A673 (cell line): ENCODE measurements around the gene PNLDC1. TPM values are rescaled to one million over a fixed set of nuclear protein-coding genes. Genes with fewer than 3 reads are reported as not detected.
A peak's percentile ranks its signal among the peaks of the same experiment; 100 is the strongest.
"Not testable (repeated sequence)": the region's sequence is repeated elsewhere in the genome, so short reads cannot be mapped to it uniquely, and the experiment has no call there.

ENCODE experiments used
- BruUV-seq: library from RNA; stranded (reverse); fragments of 400-500 nt; replicated peaks from 2 replicates; lab custom pipeline; 2021; lab: Mats Ljungman, UMichigan
- CTCF ChIA-PET: fragments of 300-600 bp; sonication (Branson Sonifier 250); formaldehyde crosslinking; loops from one replicate; lab custom pipeline; 2022; ENCODE audit warnings: antibody characterized with exemption; lab: Charles Lee
- POLR2A ChIA-PET: fragments of 300-600 bp; sonication (Branson Sonifier 250); formaldehyde crosslinking; loops from one replicate; lab custom pipeline; 2022; ENCODE audit warnings: antibody characterized with exemption; ENCODE audit not compliant: low non-redundant PET; lab: Charles Lee
- DNase-seq: peaks from one replicate; pipeline ENCODE4 v3.0.0-alpha.2; 2015; ENCODE audit warnings: low spot score
- H3K27ac ChIP-seq: fragments of 200-600 bp; sonication (generic); 2 replicates; pipeline ENCODE4 v1.5.1; 2016; ENCODE audit warnings: mixed run types, low read depth, mild to moderate bottlenecking, mixed read lengths, antibody characterized with exemption, low read length; ENCODE audit not compliant: poor library complexity, severe bottlenecking
- H3K27me3 ChIP-seq: fragments of 200-600 bp; sonication (generic); replicated peaks from 2 replicates; pipeline ENCODE4 v1.6.1; 2017; ENCODE audit warnings: mixed run types, low read depth, mild to moderate bottlenecking, mixed read lengths, antibody characterized with exemption, low read length; ENCODE audit not compliant: insufficient read depth, poor library complexity
- H3K36me3 ChIP-seq: fragments of 200-600 bp; sonication (generic); 2 replicates; pipeline ENCODE4 v1.6.1; 2016; ENCODE audit warnings: mixed run types, mild to moderate bottlenecking, mixed read lengths, antibody characterized with exemption, low read length; ENCODE audit not compliant: insufficient read depth, poor library complexity, severe bottlenecking
- H3K4me1 ChIP-seq: fragments of 200-600 bp; sonication (generic); 2 replicates; pipeline ENCODE4 v1.6.1; 2017; ENCODE audit warnings: mixed run types, mild to moderate bottlenecking, mixed read lengths, antibody characterized with exemption, low read length; ENCODE audit not compliant: insufficient read depth, poor library complexity, severe bottlenecking
- H3K4me3 ChIP-seq: fragments of 200-600 bp; sonication (generic); 2 replicates; pipeline ENCODE4 v1.5.1; 2016; ENCODE audit warnings: low read depth, mixed run types, mild to moderate bottlenecking, mixed read lengths, low read length; ENCODE audit not compliant: poor library complexity, severe bottlenecking
- H3K9me3 ChIP-seq: fragments of 200-600 bp; sonication (generic); 2 replicates; pipeline ENCODE4 v1.6.1; 2016; ENCODE audit warnings: mixed run types, low read depth, mild to moderate bottlenecking, mixed read lengths, antibody characterized with exemption, low read length; ENCODE audit not compliant: poor library complexity, severe bottlenecking
- CTCF ChIP-seq: fragments of 300-800, 200-600 bp; sonication (generic); conservative IDR thresholded peaks from 2 replicates; pipeline ENCODE4 v1.5.1; 2017; ENCODE audit warnings: low read depth, mild to moderate bottlenecking, antibody characterized with exemption, low read length, moderate library complexity, mixed read lengths
- EZH2 ChIP-seq: fragments of 200-600 bp; sonication (generic); IDR thresholded peaks from 2 replicates; pipeline ENCODE4 v1.6.1; 2017; ENCODE audit warnings: borderline replicate concordance, low read depth, mild to moderate bottlenecking, mixed read lengths, antibody characterized with exemption, low read length; ENCODE audit not compliant: poor library complexity, severe bottlenecking
- intact Hi-C: fragments of 100-400 bp; cut with micrococcal nuclease; formaldehyde crosslinking; loops from one replicate; pipeline ENCODE4 v1.10.0; 2022; ENCODE audit not compliant: unreplicated experiment
- total RNA-seq: library from RNA; stranded (reverse); gene quantifications from 2 replicates; pipeline ENCODE4 v1.2.3, GENCODE V29; 2021

PNLDC1 gene
- total RNA-seq, 1 experiment from 2014 or later = 0.58 TPM

DNA sequence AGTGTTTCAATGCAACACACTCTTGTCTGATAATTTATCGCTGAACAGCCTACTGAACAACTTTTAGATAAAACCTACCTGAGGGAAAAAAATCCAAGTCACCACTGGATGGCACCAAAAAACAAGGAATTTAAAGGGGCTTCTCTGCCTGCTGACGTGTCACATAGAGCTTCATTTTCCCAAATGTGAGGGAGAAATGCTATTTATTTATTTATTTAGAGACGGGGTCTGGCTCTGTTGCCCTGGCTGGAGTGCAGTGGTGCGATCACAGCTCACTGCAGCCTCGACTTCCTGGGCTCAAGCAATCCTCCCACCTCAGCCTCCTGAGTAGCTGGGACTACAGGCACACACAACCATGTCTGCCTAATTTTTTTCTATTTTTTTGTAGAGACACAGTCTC is 63.3 kb downstream of the PNLDC1 start:
- H3K27me3 ChIP-seq, POLR2A ChIA-PET, H3K4me1 ChIP-seq, H3K4me3 ChIP-seq, H3K9me3 ChIP-seq, H3K36me3 ChIP-seq, BruUV-seq, H3K27ac ChIP-seq: not testable (repeated sequence)
- intact Hi-C loops = loop anchor here (1.0 kb wide), 4 partner anchors 78 to 671 kb away; no protein-coding TSS in a partner anchor
- CTCF ChIA-PET = interaction anchor here (0.6 to 1.4 kb wide), 7 partner anchors 17 to 855 kb away, joined by 3 to 13 read pairs (median 4); no protein-coding TSS in a partner anchor
- TF ChIP-seq CTCF = peak; percentile 61
- peak; percentile 78 for DNase-seq

DNA sequence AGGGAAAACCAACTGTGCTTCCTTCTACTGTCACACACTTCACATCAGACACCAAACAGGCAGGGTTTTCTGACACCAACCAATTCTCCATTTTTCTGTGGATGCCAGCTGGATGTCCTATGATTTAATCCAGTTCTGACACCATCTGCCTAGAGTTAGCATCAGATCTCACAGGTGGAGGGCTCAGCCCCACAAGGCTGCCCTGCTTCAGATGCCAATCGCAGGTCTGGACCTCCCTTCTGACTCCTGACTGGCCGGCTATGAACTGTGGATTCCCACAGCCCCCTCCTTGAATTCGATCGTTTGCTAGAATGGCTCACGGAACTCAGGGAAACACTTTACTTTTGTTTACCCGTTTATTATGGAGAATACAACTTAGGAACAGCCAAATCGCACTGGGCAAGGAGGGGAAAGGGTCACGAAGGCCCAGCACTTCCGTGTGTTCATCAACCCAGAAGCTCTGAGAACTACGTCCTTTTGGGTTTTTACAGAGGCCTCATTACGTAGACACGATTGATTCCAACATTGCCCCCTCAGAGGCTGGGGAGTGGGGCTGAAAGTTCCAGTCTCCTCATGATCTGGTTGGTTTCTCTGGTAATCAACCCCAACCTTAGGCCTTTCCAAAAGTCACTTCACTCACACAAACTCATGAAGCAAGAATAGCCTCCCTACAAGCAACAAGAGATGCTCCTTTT is 65.3 kb downstream of the PNLDC1 start:
- no peaks in the 10 kb centered on the region for H3K36me3 ChIP-seq
- no peaks in the 10 kb centered on the region for H3K27me3 ChIP-seq
- BruUV-seq = no TSS peak
- intact Hi-C loops = no loop called here
- DNase-seq = no peak
- CTCF ChIA-PET = no interaction called here
- no peaks in the 10 kb centered on the region for H3K9me3 ChIP-seq
- TF ChIP-seq CTCF (no peak), EZH2 (no peak)
- POLR2A ChIA-PET = interaction anchor here (0.6 kb wide), 1 partner anchor 169 kb away, joined by 4 read pairs; no protein-coding TSS in a partner anchor
- H3K27ac ChIP-seq = no peak overlapping the region
- no peaks in the 10 kb centered on the region for H3K4me1 ChIP-seq
- H3K4me3 ChIP-seq = no peak overlapping the region

GRCh38 chr6:159866286-159867247 is 66.5 kb downstream of the PNLDC1 start:
- intact Hi-C loops = no loop called here
- Histone ChIP-seq H3K4me3 (no peak overlapping the region), H3K27ac (no peak overlapping the region), H3K27me3 (no peaks in the 10 kb centered on the region), H3K36me3 (no peaks in the 10 kb centered on the region), H3K9me3 (no peaks in the 10 kb centered on the region), H3K4me1 (no peaks in the 10 kb centered on the region)
- POLR2A ChIA-PET = no interaction called here
- TF ChIP-seq CTCF (no peak), EZH2 (no peak)
- CTCF ChIA-PET = no interaction called here
- BruUV-seq = no TSS peak
- DNase-seq = no peak

Other genes starting within 250 kb of the PNLDC1 start
- 139 and 159 TPM in 2 replicates for gene SOD2, start 107.0 kb upstream of the PNLDC1 start, total RNA-seq
- 109 and 110 TPM in 2 replicates for gene WTAP, start 72.8 kb upstream of the PNLDC1 start, total RNA-seq
- 238 and 250 TPM in 2 replicates for gene ACAT2, start 38.2 kb upstream of the PNLDC1 start, total RNA-seq
- gene TCP1, start 10.7 kb upstream of the PNLDC1 start, total RNA-seq = 505 and 528 TPM in 2 replicates
- gene MRPL18, start 9.8 kb upstream of the PNLDC1 start, total RNA-seq = 94.6 and 101 TPM in 2 replicates
- gene MAS1, start 90.7 kb downstream of the PNLDC1 start, total RNA-seq = not detected in 2 replicates
- gene IGF2R, start 168.8 kb downstream of the PNLDC1 start, total RNA-seq = 64.7 and 67.4 TPM in 2 replicates